Lung (tissue), 12 donors: ENCODE results near the gene TMEM38B. TPM values are rescaled to one million over a fixed set of nuclear protein-coding genes. Genes with fewer than 3 reads are reported as not detected.

ENCODE experiments used
- ATAC-seq: fragments of 200-7000 bp; cut with Tn5 transposase; one replicate; pipeline ENCODE4 v1.9.1; 2020; ENCODE audit warnings: moderate number of reproducible peaks; ENCODE audit not compliant: insufficient read depth, low FRiP score
- DNase-seq, 3 donors: peaks; one replicate each; pipeline ENCODE4 v3.0.0-alpha.2; 2013 to 2017
- H3K27ac ChIP-seq, 2 donors: one replicate each; pipeline ENCODE4 v1.5.1; 2013; ENCODE audit warnings: mild to moderate bottlenecking in 2 of 2, moderate library complexity in 2 of 2, control low read depth in 1 of 2, inconsistent platforms in 1 of 2, low read depth in 1 of 2, low read length in 1 of 2
- H3K27me3 ChIP-seq, 3 donors: one replicate each; pipeline ENCODE4 v1.5.1; 2013; ENCODE audit warnings: low read length in 2 of 3; ENCODE audit not compliant: control insufficient read depth in 3 of 3, insufficient read depth in 3 of 3
- H3K36me3 ChIP-seq, 4 donors: one replicate each; pipeline ENCODE4 v1.5.1; 2013; ENCODE audit warnings: low read length in 4 of 4, mild to moderate bottlenecking in 1 of 4, moderate library complexity in 1 of 4; ENCODE audit not compliant: control insufficient read depth in 4 of 4, insufficient read depth in 4 of 4
- H3K4me1 ChIP-seq, 5 donors: one replicate each; pipeline ENCODE4 v1.5.1; 2013; ENCODE audit warnings: low read length in 5 of 5, mild to moderate bottlenecking in 2 of 5, moderate library complexity in 1 of 5; ENCODE audit not compliant: control insufficient read depth in 5 of 5, insufficient read depth in 5 of 5
- H3K4me3 ChIP-seq: one replicate; pipeline ENCODE4 v1.5.1; 2013; ENCODE audit warnings: mild to moderate bottlenecking, control low read depth, moderate library complexity
- H3K9ac ChIP-seq, 2 donors: one replicate each; pipeline ENCODE4 v1.5.1; 2013; ENCODE audit warnings: low read length in 2 of 2, control low read depth in 1 of 2; ENCODE audit not compliant: insufficient read depth in 1 of 2
- H3K9me3 ChIP-seq, 4 donors: one replicate each; pipeline ENCODE4 v1.5.1; 2013; ENCODE audit warnings: low read length in 3 of 4, mild to moderate bottlenecking in 1 of 4, moderate library complexity in 1 of 4; ENCODE audit not compliant: control insufficient read depth in 4 of 4, insufficient read depth in 3 of 4
- WGBS, 2 donors: extraction: QIAGEN DNeasy Blood & Tissue Kit; methylation state at CpG; one replicate each; pipeline ENCODE4 v1.1.7; 2013; 5-methylcytosine and 5-hydroxymethylcytosine counted together
- polyA plus RNA-seq, 2 donors: library from polyadenylated mRNA; stranded (reverse); fragments of 200-250 nt; gene quantifications; one replicate each; pipeline ENCODE4 v1.2.1, GENCODE V29; 2013
- total RNA-seq, 2 donors: library from RNA; depleted of rRNA in 1 of 2; stranded (reverse); fragments of >200 nt in 1 of 2; gene quantifications; one replicate each; pipeline ENCODE4 v1.2.1, GENCODE V29; 2014 to 2021
- TF ChIP-seq, protein P1 (sequence below): IDR thresholded peaks from 2 replicates; pipeline ENCODE4 v1.5.1; 2012; ENCODE audit warnings: mild to moderate bottlenecking; ENCODE audit errors: control extremely low read depth, extremely low read depth
- donor health status: control.
- donor health status: control.
- donor health status: Bipolar disorder and iron deficiency.
- donor health status: healthy.
- donor health status: DM: yes; HTN: yes; CAD: no.

TMEM38B gene
- total and polyA plus RNA-seq, 4 donors, result 4.9 to 17.2 (median 11.1) TPM

- no peak overlapping the region for H3K9ac ChIP-seq
- H3K4me1 ChIP-seq, result no peaks in the 10 kb centered on the region
- no peaks in the 10 kb centered on the region for H3K9me3 ChIP-seq
- no peak overlapping the region for H3K27ac ChIP-seq
- ATAC-seq (no peak), DNase-seq (no peak)
- no peaks in the 10 kb centered on the region for H3K27me3 ChIP-seq
- no peaks in the 10 kb centered on the region for H3K36me3 ChIP-seq
- TF ChIP-seq, protein P1, sequence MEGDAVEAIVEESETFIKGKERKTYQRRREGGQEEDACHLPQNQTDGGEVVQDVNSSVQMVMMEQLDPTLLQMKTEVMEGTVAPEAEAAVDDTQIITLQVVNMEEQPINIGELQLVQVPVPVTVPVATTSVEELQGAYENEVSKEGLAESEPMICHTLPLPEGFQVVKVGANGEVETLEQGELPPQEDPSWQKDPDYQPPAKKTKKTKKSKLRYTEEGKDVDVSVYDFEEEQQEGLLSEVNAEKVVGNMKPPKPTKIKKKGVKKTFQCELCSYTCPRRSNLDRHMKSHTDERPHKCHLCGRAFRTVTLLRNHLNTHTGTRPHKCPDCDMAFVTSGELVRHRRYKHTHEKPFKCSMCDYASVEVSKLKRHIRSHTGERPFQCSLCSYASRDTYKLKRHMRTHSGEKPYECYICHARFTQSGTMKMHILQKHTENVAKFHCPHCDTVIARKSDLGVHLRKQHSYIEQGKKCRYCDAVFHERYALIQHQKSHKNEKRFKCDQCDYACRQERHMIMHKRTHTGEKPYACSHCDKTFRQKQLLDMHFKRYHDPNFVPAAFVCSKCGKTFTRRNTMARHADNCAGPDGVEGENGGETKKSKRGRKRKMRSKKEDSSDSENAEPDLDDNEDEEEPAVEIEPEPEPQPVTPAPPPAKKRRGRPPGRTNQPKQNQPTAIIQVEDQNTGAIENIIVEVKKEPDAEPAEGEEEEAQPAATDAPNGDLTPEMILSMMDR, result no peak
- WGBS, 2 donors, result 77 to 86% methylated on average over 8 of the region's 8 CpGs
- no peak overlapping the region for H3K4me3 ChIP-seq
Measured at GRCh38 chr9:105679257-105680022, 14.9 kb upstream of the TMEM38B start.

GRCh38 chr9:105681313-105681712 lies 13.0 kb upstream of the TMEM38B start:
- 94 to 98% methylated on average over 2 of the region's 2 CpGs for WGBS, 2 donors
- H3K4me3 ChIP-seq, result no peak overlapping the region
- H3K36me3 ChIP-seq, result no peaks in the 10 kb centered on the region
- TF ChIP-seq, protein P1, result no peak
- no peak overlapping the region for H3K9ac ChIP-seq
- H3K4me1 ChIP-seq, result no peaks in the 10 kb centered on the region
- H3K9me3 ChIP-seq, result no peaks in the 10 kb centered on the region
- no peak for DNase-seq
- ATAC-seq, result no peak
- H3K27me3 ChIP-seq, result no peaks in the 10 kb centered on the region
- no peak overlapping the region for H3K27ac ChIP-seq

DNA sequence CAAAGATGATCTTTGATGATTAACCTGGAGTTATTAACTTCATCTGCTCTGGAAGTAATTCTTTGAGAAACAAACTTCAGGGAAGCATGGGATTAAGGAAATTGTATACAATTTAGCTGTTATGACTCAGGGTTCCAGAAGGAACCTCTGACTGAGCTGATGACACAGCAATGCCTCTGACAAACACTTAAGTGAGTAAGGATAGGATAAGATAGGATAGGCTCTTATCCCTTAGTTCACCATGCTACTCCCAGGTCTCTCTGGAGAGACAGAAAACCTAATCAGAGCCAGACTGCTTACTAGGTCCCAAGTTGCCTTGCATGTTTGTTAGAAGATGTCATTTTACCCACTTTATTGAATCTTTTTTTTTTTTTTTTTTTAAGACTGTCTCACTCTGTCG lies 12.6 kb upstream of the TMEM38B start:
- DNase-seq (no peak), ATAC-seq (no peak)
- Histone ChIP-seq H3K27ac (no peak overlapping the region), H3K36me3 (no peaks in the 10 kb centered on the region), H3K9ac (no peak overlapping the region), H3K27me3 (no peaks in the 10 kb centered on the region), H3K9me3 (no peaks in the 10 kb centered on the region), H3K4me1 (no peaks in the 10 kb centered on the region), H3K4me3 (no peak overlapping the region)
- WGBS, 2 donors, result 91 to 100% methylated on average over 1 of the region's 1 CpG
- TF ChIP-seq, protein P1, result no peak
